ENCODE data around the gene TOR1B. TPM values are rescaled to one million over a fixed set of nuclear protein-coding genes. Genes with fewer than 3 reads are reported as not detected.
A peak's percentile ranks its signal among the peaks of the same experiment; 100 is the strongest.

Gene TOR1B
- total RNA-seq, 1 donor from 2014 or later: 14.5 TPM

- H3K27ac ChIP-seq: no peak overlapping the region
- H3K27me3 ChIP-seq: no peaks in the 10 kb centered on the region
- TF ChIP-seq CTCF (IDR thresholded peaks at IDR 0.05): no peak
- no peaks in the 10 kb centered on the region for H3K9me3 ChIP-seq
- no peaks in the 10 kb centered on the region for H3K4me1 ChIP-seq
- no peak overlapping the region for H3K4me3 ChIP-seq
- intact Hi-C loops (cut with DNase I): no loop called here
- peaks cover 0 to 68% of the 10 kb centered on the region in 2 donors for H3K36me3 ChIP-seq
- DNase-seq (ENCODE audit: extremely low spot score in 2 of 2): no peak
Measured at GRCh38 chr9:129816501-129817435, 13.8 kb downstream of the TOR1B start.

GRCh38 chr9:129822898-129823541, 20.0 kb downstream of the TOR1B start:
- H3K27ac ChIP-seq: peak overlapping the region; percentile 63
- no peak for DNase-seq (ENCODE audit: extremely low spot score in 2 of 2)
- no peak for TF ChIP-seq POLR2A (IDR thresholded peaks at IDR 0.05)
- TF ChIP-seq CTCF (IDR thresholded peaks at IDR 0.05): no peak
- no peak for TF ChIP-seq POLR2AphosphoS5 (IDR thresholded peaks at IDR 0.05; ENCODE audit: insufficient read depth in 1 of 2, low read depth in 1 of 2)
- H3K4me1 ChIP-seq: peaks cover 12% of the 10 kb centered on the region
- no peaks in the 10 kb centered on the region for H3K27me3 ChIP-seq
- H3K9me3 ChIP-seq: no peaks in the 10 kb centered on the region
- intact Hi-C loops (cut with DNase I): no loop called here
- peak overlapping the region; percentile 71 to 86 for H3K4me3 ChIP-seq
- peaks cover 0 to 26% of the 10 kb centered on the region in 2 donors for H3K36me3 ChIP-seq

GRCh38 chr9:129823542-129823934, 20.6 kb downstream of the TOR1B start:
- H3K36me3 ChIP-seq: peaks cover 0 to 26% of the 10 kb centered on the region in 2 donors
- intact Hi-C loops (cut with DNase I): no loop called here
- peaks cover 12% of the 10 kb centered on the region for H3K4me1 ChIP-seq
- DNase-seq (ENCODE audit: extremely low spot score in 2 of 2): no peak
- peak overlapping the region; percentile 63 for H3K27ac ChIP-seq
- H3K27me3 ChIP-seq: no peaks in the 10 kb centered on the region
- H3K9me3 ChIP-seq: no peaks in the 10 kb centered on the region
- H3K4me3 ChIP-seq: peak overlapping the region; percentile 71 to 86
- TF ChIP-seq POLR2AphosphoS5 (IDR thresholded peaks at IDR 0.05; ENCODE audit: insufficient read depth in 1 of 2, low read depth in 1 of 2): no peak
- no peak for TF ChIP-seq CTCF (IDR thresholded peaks at IDR 0.05)
- no peak for TF ChIP-seq POLR2A (IDR thresholded peaks at IDR 0.05)

GRCh38 chr9:129823935-129824601, 21.1 kb downstream of the TOR1B start, which contains the start of gene TOR1A:
TSS of gene TOR1A (minus strand) at chr9:129824136. CDS start at chr9:129824085, 51 bp downstream.
- peak; percentile 84 to 98 for TF ChIP-seq POLR2AphosphoS5 (IDR thresholded peaks at IDR 0.05; ENCODE audit: insufficient read depth in 1 of 2, low read depth in 1 of 2)
- no peak for TF ChIP-seq CTCF (IDR thresholded peaks at IDR 0.05)
- no peak for TF ChIP-seq POLR2A (IDR thresholded peaks at IDR 0.05)
- Histone ChIP-seq H3K9me3 (no peaks in the 10 kb centered on the region), H3K27me3 (no peaks in the 10 kb centered on the region), H3K36me3 (peaks cover 0 to 28% of the 10 kb centered on the region in 2 donors), H3K27ac (peak within 1 kb of the TSS; percentile 63), H3K4me3 (peak within 1 kb of the TSS; percentile 71 to 86), H3K4me1 (peaks cover 12% of the 10 kb centered on the region)
- peak in 1 of 2 donors; percentile 94 for DNase-seq (ENCODE audit: extremely low spot score in 2 of 2)
- intact Hi-C loops (cut with DNase I): no loop called here

Measured in vagina (tissue), 2 donors.